NCI-H128 (cell line): Measurements from ENCODE around the gene HIPK2.

ENCODE experiments used
- DNase-seq: peaks from one replicate; lab custom pipeline; 2025; ENCODE audit not compliant: unreplicated experiment; lab: John Stamatoyannopoulos, UW

HIPK2 gene

DNA sequence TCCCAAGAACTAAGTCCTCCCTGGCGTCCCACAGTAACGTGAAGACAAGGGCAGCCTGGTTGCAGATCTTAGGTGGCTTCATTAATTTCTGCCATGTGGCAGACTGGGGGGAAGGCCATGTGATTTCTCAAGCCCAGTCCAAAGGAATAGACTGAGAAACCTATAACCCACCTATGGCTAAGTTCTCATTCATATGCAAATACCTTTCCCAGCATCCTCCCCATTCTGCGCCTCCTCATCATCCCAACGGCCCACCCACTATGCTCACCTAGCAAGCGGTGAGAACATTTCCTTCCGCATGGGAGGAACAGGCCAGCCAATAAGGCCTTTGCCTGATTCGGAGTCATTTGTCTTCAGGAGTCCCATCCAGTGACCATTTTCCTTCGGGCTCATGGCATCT, 262.5 kb downstream of the HIPK2 start:
- DNase-seq: no peak
